Posterior vena cava (tissue), 2 donors: ENCODE results near the gene TCFL5. TPM values are rescaled to one million over a fixed set of nuclear protein-coding genes. Genes with fewer than 3 reads are reported as not detected.
A peak's percentile ranks its signal among the peaks of the same experiment; 100 is the strongest.

Experiments used
- DNase-seq: peaks from one replicate; pipeline ENCODE4 v3.0.0-alpha.2; 2020; ENCODE audit warnings: low spot score
- intact Hi-C, 2 donors: fragments of 100-400 bp; cut with DNase I; formaldehyde crosslinking; loops; one replicate each; pipeline versions ENCODE4 v1.14.1 to v1.14.2; 2022 to 2023
- total RNA-seq, 2 donors: library from RNA; stranded (reverse); fragmentation: NEBNext Ultra II Directional; extraction: Animal tissue kit (Norgen Biotek cat#: 25700); gene quantifications; one replicate each; pipeline ENCODE4 v1.2.1, GENCODE V29; 2021
- donor health status: DM: yes; HTN: yes; CAD: no.
- donor health status: DM: yes; HTN: yes; CAD: no.

TCFL5 gene
- total RNA-seq, 2 donors from 2014 or later: 9.6 to 10.9 TPM

DNA sequence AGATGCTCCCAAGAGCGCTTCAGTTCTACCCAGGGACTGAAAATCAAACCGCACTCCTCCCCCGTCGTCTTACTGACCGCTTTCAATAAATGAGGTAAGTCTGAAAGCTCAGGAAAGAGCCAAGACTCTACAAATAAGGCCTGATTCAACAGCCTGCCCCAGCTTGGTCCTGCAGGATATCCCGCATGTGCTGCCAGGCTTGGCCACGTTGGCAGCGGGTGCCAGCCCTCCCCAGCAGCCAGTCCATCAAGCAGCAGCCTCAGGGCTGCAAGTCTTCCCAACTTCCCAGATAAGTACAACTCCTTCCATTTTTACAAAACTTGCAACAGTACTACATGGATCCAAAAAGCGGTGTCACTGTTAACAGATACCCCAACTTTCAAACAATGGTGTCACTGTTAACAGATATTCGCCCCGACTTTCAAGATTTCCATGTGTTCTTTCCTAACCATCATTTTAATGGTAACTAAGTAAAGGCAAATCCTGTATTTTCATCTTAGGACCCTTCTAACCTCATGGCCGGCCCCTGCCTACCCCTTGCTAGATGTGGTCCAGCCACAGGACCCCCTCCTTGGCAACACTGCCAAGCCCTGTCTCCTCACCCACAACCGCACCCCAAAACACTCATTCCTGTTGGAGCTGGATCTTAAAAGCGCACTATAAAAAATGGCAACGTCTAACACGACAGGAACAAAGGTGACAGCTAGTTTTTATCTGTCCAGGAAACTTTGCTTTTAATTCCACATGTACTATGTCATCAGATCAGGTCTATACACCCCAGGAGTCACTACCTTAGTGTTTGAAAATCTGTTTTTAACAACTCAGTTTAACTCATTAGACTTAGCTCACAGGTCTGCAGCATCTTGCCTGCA lies 36.7 kb upstream of the TCFL5 start:
- intact Hi-C loops: loop anchor here in 1 of 2 donors (10.0 kb wide), 1 partner anchor 106 kb away; the partner anchor contains the start of gene BHLHE23
- DNase-seq: peak; percentile 59

DNA sequence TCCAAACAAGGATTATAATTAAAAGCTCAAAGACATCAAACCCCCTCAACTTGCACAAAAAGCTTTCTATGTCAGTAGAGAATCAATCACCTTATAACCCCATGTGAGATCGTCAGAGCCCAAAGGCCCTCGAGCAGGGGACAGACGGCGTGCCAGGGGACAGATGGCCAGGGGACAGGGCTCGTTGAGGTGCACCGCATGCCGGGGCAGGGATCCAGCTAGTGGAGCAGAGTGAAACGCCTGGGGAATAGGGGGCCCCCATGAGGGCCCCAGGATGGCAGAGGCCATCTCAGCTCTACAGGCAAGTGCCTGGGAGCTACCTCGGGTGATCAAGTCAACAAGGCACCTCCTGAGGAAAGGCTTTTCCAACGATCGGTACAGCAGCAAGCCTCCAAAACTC lies 36.0 kb upstream of the TCFL5 start:
- DNase-seq: peak; percentile 62
- intact Hi-C loops: loop anchor here in 1 of 2 donors (10.0 kb wide), 1 partner anchor 107 kb away; the partner anchor contains the start of gene BHLHE23

DNA sequence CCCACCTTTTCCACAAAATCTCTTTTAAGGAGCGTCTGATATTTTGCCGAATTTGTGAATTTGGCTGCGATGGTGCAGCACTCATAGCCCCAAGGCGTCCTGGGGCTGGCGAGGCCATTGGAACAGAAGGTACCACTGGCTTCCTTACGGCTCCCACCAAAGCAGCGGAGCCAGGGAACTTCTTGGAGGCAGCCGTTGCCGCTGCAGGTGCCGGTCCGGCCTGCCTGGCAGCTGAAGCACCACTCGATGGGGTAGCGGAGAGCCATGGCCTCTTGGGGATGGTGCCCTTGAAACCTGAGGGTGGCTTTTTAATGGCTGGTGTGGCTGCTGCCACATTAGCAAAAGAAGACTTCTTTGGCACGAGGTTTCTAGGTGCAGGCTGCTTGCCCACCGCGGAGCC lies 34.9 kb upstream of the TCFL5 start:
- intact Hi-C loops: loop anchor here in 1 of 2 donors (10.0 kb wide), 1 partner anchor 108 kb away; the partner anchor contains the start of gene BHLHE23
- peak; percentile 66 for DNase-seq

DNA sequence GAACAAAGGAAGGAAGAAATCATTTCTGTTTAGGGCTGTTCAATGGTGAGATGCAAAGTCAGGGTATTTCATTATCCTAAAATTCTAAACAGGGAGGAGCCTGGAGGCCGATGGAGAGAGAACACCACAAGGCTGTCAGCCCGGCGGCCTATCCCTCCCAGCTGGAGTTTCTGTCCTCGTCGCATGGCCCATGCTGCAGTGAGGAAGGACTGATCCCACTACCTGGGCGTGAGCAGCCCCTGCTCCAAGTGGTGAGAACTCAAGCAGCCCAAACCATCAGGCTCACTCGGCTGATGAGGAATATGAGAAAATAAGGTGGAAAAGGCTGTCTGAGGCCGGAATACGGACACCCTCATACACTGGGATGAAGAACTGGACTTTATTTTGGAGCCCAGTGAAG lies 33.9 kb upstream of the TCFL5 start:
- peak; percentile 54 for DNase-seq

DNA sequence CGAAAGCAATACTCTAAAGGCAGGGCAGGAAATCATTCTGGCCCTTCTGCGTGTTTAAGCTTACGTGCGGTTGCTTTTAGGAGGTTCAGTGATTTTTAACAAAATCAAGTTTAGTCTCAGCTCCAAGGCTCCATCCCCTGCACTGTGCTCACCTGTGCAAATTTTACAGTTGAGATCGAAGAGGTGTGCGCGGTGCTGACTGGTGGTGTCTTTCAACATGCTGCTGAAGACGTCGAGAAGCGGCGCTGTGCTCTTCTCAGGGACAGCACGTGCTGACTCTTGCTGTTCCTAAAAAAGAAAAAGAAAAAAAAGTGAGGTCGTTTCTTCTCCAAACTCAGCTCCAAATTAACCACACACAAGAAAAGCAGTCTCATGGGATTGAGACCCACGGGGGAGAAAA lies 32.6 kb upstream of the TCFL5 start:
- intact Hi-C loops: loop anchor here in 1 of 2 donors (10.0 kb wide), 1 partner anchor 111 kb away; the partner anchor contains the start of gene BHLHE23
- peak; percentile 67 for DNase-seq

More for the DNA sequence above, 33.9 kb upstream of the TCFL5 start:
- intact Hi-C loops: loop anchor here in 1 of 2 donors (10.0 kb wide), 1 partner anchor 109 kb away; the partner anchor contains the start of gene BHLHE23

DNA sequence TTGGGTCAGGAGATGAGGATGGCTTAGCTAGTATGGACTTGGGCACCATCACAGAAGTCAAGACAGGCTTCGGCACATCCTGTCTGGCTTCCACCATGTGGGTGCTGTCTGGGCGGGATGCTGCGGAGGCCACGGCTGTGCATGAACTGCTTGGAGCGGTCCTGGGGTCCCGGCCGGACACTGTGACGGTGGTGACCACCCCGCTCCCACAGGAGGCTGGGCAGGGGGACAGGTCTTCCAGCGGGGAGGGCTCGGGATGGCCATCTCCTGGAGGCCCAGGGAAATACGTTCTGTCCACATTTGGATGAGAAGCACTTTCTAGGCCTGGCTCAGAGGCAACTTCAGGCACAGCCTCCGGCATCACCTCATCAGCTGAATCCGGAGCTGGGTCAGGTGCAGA lies 32.1 kb upstream of the TCFL5 start:
- intact Hi-C loops: loop anchor here in 1 of 2 donors (10.0 kb wide), 1 partner anchor 111 kb away; the partner anchor contains the start of gene BHLHE23
- peak; percentile 72 for DNase-seq

DNA sequence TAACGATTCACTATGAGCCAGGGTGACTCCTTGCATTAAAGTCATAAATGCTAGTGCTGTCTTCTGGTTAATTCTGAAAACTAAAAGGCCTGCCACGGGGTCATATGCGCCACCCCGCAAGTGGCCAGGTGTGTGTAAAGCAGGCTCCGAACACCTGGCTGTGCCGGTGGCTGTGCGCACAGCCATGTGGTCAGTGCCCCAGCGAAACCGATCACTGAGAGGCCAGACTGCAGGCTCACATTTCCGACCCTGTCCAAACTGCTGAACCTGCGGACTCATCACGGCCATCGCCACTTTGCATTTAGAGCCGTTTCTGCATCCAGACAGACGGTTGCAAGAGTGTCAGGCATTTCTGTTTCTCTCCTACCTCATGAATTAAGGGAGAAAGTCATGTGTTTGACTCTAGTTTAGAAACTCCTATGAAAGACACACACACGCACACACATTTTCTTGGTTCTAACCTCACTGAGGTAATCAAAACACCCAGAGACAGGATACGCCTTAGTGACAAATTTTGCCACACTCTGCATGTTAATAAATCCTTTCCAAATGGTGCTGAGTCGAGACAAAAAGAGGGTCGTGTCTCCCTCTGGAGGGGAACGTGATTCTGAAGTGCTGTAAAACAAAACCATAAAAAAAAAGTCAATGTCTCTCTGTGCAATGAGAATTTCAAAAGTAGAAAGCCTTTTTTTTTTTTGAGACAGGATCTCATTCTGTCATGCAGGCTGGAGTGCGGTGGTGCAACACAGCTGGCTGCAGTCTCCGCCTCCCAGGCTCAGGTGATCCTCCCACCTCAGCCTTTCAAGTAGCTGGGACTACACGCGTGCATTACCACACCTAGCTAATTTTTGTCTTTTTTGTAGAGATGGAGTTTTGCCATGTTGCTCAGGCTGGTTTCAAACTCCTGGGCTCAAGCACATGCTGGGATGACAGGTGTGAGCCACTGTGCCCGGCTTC lies 31.0 kb upstream of the TCFL5 start:
- intact Hi-C loops: loop anchor here in 1 of 2 donors (10.0 kb wide), 1 partner anchor 112 kb away; the partner anchor contains the start of gene BHLHE23
- peak; percentile 26 for DNase-seq

DNA sequence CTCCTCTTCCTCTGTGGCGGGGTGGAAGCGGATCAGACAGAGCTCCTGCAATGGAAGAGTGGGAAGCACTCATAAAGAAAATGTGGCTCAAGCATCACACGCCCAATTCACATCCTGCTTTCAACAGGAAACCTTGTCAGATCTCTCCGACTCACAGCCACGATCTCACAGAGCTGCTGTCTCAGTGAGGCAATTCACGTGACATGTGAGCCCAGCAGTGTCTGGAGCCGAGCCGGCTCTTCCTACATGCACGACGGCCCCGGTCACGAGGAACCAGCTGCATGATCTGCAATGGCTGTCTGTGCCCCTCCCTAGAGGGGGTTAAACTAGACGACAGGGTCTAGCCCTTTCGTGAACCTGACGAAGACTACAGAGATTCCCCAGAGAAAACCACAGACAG lies 29.5 kb upstream of the TCFL5 start:
- intact Hi-C loops: loop anchor here in 1 of 2 donors (10.0 kb wide), 1 partner anchor 114 kb away; the partner anchor contains the start of gene BHLHE23
- peak; percentile 38 for DNase-seq

DNA sequence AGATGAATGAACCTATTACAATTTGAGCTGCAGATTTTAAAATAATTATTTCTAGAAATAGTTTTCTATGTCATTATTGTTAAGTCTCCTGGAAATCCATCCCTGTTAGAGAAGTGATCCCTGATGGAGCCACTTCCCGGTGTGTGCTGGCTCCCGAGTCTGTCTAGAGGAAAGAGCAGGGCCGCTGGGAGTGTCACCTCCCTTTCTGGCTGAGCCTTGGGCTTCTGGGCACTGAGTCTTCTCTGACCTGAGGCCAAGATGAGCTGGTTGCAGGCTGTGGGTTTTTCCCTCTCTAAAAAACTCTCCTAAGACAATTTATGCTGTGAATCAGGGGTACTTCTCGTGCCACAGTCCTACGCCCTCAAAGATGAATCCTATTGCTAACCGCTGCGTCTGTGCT lies 28.8 kb upstream of the TCFL5 start:
- DNase-seq: no peak
- intact Hi-C loops: loop anchor here in 1 of 2 donors (10.0 kb wide), 1 partner anchor 114 kb away; the partner anchor contains the start of gene BHLHE23

DNA sequence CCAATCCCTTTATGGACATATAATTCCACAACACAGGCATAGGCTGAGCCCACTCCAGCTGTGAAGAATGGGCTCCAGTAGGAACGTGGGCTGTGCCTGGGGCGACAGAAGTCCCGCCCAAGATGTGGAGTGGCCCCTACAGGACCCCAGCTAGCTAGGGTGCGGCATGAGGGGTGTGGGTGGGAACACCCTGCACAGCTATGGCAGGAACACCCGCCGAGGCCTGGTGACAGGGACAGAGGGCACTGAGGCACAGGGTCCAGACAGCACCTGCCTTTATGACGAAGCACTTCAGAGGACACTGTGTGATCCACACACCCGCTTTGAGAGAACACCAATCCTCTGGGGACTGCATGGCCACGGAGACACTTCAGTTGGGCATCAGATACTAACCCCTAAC lies 28.2 kb upstream of the TCFL5 start:
- no peak for DNase-seq
- intact Hi-C loops: loop anchor here in 1 of 2 donors (10.0 kb wide), 1 partner anchor 115 kb away; the partner anchor contains the start of gene BHLHE23

DNA sequence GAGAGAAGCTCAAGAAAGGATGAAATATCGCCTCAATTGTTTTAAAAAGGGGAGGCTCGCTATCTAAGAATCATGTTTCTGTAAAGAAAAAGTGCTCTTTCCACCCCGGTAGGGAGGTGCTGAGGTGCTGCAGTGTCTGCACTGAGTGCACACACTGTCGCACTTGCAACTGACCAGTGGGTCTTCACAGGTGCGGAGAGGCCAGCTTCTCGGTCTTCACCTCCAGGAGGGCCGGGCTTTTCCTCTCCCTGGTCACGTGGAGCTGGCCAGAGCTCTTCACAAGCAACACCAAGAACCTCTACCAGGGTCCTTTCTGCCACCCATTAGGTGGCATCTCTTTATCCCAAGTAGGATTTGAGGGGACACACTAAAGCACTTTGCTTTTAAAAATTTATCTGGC lies 27.8 kb upstream of the TCFL5 start:
- no peak for DNase-seq
- intact Hi-C loops: no loop called here

DNA sequence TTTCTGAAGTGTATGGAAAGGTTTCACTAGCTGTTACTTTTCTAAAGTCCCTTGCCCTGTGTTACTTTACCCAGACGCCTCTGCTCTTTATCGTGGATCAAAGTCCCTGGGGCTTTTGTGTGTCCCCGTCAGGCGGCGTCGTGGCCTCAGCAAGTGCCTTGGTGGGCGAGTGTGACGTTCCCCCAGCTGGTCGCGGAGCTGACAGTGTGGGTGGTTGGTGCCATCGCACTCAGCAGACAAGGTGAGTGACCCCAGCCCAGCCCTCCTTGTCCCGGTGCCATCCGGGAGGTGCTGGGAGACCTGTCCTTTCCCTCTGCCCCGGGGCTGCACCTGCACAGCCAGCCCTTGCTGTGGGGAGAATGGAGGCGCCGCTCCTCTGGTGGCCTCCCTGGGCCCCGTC lies 27.3 kb upstream of the TCFL5 start:
- peak; percentile 50 for DNase-seq
- intact Hi-C loops: no loop called here

DNA sequence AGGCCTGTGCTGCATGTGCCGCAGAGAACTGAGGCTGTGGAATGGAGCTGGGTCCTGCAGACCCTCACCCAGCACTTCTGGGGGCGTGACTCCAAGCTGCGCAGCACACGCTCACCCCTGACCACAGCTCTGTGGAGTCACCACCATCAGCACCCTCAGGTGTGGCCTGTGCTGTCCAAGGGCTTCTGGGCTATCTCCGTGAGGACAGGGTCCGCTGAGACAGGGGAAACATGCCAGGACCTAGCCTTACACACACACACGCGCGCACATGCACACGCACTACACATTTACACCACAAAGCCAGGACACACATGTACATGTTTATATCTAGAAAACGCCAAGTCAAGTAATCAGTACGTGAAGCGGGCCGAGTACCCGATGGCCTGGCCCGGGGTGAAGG lies 26.8 kb upstream of the TCFL5 start:
- no peak for DNase-seq
- intact Hi-C loops: no loop called here

DNA sequence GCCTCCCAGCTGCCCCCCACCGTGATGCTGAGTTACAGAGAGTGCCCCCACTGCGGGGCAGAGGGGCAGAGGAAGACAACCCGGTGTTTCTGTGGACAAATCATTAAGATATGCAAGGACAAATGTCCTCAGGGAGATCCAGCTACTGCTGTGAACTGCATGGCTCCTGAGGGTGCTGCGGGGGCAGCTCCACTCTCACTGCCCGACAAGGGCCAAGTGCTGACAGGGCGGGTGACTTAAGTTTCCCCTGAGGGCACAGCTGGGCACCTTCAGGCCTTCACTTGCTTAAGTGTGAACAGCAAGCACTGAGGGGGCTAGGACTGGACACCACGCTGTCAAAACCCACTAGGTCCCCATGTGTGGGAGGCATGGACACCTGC lies 26.2 kb upstream of the TCFL5 start:
- DNase-seq: no peak
- intact Hi-C loops: no loop called here

DNA sequence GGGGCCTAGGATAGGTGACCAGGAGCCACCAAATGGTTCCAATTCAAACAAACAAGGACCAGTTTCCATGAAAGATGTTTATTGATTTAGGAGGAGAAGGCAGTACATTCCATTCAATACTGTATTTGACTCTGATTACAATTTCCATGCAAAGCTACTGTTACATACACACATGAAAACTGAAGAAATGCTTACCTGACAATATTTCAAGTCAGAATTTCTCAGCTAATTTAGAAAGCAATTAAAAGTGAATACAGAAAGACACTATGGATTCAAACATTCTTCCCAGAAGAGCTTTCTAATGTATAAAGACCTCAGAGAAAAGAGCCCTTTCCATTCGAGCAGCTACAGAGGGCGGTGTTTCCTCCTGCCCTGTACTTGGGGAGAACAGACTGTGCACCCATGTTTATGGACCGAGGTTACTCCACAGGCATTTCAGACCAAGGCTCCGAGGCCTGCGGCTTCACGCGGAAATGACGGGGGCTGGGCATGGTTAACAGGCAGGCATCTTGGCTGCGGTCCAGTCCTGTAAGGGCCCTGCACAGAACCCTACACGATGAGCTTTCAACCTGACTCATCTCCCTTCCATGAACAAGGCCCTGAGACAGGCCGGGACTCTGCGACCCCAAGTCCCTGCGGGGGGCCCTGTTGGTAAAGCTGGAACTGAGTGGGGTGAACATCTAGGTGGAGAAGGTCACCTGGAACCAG lies 25.7 kb upstream of the TCFL5 start:
- DNase-seq: no peak
- intact Hi-C loops: no loop called here

DNA sequence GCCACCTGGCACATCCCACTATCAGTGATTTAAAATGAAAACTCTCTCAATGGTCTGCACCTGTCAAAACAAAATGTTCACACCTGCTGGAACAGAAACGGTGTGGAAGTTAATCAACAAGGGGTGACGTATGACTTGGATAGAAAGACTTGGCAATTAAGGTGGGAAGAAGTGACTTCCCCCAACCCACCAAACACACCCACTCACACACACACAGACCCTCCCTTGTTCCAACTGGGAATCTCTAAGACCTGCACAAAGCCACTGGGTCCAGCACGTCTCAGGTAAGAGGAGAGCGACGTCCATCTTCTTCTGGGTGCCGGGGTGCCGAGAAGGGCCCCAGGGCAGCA lies 25.1 kb upstream of the TCFL5 start:
- intact Hi-C loops: no loop called here
- DNase-seq: no peak

DNA sequence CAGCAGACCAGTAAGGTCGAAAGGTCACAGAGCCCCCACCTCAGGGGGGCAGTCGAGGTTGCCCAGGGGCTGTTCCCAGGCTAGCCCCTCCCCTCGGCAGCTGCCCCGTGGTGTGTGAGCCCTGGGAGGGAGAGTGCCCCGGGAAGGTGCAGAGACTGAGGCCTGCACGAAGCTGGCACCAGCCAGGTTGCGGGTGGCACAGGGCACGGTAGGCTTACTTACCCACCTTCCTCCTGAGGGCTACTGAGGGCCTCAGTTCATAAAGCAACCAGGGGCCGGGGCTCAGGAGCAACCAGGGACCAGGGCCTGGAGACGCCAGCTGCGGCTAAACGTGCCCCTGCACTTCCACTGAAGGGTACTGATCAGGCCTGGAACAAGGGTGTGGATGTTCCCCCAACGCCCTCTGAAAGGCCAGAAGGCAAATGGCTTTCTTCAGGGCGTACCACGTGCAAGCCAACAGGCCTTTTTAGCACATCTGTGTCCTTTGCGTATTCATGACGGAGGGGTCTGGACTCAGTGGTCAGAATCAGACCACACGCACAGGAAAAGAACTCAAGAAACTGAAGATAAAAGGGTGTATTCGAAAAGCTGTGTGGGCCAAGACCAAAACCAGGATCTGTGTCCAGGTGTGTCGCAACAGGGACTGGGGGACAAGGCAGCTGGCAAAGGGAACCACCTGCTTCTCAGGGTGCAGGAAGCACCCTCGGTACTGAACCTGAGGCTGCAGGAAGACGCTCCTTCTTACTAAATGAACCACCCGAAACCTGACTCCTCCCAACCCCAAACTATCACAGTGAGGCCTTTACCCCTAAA lies 24.5 kb upstream of the TCFL5 start:
- no peak for DNase-seq
- intact Hi-C loops: no loop called here
